T-helper 22 cell (primary cell): Measurements from ENCODE around the gene PLCB1.
"Not testable (repeated sequence)": the region's sequence is repeated elsewhere in the genome, so short reads cannot be mapped to it uniquely, and the experiment has no call there.

Experiments used
- DNase-seq: peaks from one replicate; pipeline ENCODE4 v3.0.0-alpha.2; 2020; ENCODE audit warnings: low read depth

PLCB1 gene

DNA sequence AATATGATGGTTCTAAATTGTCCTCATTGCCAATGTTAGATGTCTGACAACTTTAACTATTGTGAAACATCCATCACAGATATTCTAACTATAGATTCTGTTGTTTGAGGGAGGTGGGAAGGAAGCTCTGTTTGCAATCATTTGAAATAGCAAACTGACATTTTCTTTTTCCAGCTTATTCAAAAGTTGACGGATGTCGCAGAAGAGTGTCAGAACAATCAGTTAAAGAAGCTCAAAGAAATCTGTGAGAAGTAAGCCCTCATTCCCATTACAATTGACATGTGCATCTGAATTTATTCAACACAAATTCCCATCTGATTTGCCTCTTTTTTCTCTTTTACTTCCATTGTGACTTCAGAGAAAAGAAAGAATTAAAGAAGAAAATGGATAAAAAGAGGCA is 656.2 kb downstream of the PLCB1 start:
- DNase-seq: no peak

DNA sequence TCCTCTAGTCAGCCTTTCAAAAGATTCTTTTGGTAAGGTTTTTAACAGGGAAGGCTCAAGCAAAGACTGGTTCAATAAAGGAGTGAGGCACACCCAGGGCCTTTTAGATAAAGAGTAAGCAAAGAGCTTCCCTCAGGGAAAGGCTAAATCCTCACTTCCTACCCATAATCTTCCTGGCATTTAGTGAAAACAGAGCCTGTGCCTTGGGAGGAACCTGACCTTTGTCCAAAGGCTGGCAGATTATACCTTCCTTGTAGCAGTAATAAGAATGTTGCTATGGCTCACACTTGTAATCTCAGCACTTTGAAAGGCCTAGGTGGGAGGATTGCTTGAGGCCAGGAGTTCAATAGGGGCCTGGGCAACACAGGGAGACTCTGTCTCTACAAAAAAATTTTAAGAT is 656.8 kb downstream of the PLCB1 start:
- no peak for DNase-seq

DNA sequence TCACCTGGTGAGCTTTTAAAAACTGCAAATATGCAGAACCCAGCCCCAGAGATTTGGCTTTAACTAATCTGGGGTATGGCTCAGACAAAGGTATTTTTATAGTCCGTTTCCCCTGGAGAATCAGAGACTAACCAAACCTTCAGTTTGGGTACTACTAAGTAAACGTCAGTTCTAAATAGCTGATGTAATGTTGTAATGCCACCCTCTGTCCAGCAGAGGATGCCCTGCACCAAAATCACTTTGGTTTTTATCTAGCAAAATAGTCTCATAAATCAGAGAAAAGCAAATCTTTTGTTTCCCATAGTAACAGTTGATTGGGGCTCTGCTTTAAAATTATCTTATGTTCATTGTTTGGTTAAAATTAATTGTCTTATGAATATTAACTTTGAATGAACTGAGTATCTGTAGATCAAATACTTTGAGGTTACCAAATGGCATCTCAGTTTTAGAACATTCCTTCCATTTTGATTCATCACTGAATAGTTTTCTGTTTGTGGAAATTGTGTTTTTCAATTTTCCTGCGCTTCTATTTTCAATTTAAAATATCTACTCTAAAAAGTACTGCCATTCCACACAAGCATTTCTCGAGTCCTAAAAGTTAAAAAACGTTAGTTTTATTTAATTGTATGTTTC is 658.5 kb downstream of the PLCB1 start:
- DNase-seq: no peak

DNA sequence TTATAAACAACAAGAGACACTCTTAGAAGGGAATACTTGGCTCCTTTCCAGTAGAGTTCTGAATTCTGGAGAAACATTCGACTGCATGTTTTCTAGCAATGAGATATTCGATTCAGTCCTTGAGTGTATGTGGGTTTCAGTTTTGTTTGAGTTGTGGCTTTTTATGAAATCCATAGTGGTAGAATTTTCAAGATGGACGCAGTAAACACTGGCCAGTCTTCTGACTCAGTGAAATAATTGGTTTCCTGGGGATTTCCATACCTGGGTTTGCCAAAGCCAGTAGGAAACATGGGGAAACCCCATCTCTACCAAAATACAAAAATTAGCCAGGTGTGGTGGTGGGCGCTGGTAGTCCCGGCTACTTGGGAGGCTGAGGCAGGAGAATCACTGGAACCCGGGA is 663.3 kb downstream of the PLCB1 start:
- no peak for DNase-seq

DNA sequence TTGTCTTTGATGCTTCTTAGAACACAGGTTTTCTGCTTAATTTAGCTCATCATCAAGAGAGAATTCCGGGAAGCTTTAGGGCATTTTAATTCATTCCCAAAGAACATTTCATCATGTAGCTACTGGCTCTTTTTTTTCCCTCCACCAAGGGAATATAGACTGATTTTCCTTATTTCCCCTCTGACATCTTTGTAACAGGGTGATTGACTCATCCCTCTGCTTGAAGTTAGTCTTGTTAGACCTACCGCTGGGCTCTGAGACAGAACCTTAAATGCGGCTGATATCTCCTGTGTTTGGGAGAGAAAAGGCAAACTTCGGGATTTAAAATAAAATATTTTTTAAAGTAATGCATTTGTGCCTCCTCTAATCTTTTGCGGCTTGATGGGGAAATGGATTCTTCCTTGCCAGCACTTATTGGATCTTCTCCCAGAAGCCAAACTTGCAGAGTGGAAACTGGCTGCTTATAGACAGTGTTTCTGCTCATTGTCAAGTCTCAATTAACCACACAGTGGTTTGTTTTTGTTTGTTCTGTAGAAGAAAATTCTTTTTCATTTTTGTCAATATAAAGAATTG is 664.1 kb downstream of the PLCB1 start:
- no peak for DNase-seq

DNA sequence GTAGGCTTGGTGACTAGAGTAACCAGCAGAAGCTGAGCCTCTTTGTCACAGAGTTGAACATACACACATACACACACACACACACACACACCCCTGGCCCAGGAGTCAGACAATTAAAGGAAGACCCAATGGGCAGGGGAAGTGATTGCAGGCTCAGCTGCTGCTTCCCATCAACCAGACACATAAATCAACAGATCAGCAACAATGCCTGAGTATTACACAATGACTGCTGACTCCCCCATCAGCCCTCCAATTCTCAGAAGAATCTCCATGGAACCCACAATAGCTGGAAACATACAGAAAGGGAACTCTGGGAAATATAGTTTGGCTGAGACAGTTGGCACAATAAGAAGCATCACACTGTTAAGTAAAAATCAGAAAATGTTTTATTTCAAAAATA is 666.4 kb downstream of the PLCB1 start:
- no peak for DNase-seq

DNA sequence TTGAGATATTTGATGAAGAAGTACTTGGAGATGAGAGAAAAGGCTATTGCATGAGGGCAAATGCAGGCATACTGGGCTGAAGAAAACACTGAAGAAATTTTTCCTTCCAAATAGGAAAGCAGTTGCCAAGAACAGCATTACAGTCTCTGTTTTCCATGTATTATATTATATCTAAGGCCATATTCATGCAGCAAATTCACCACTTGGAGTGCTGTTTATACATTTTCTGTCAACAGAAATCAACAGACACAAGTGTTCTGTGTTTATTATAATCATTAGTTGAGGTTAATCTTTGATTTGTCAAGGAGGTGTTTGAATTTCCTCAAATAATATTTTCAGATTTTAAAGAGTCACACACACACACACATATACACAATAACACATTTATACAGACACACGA is 668.0 kb downstream of the PLCB1 start:
- no peak for DNase-seq

DNA sequence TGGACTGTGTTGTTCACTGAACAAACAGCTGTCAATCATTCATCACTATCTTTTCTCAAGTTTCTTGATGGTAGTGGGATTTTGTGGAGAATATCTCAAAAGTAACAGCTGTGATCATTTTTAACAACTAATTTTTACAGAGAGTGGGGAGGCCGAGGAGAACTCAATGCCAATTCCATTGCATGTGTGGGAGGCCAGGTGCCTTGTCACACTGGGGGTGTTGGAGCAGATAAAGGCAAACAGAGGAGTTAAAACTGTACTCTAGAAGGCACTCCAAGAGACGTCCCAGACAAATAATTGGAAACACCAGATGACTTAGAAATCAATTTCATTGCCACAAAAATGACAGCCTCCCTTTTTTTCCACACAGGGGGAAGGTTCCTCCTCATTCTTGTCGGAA is 669.6 kb downstream of the PLCB1 start:
- no peak for DNase-seq

DNA sequence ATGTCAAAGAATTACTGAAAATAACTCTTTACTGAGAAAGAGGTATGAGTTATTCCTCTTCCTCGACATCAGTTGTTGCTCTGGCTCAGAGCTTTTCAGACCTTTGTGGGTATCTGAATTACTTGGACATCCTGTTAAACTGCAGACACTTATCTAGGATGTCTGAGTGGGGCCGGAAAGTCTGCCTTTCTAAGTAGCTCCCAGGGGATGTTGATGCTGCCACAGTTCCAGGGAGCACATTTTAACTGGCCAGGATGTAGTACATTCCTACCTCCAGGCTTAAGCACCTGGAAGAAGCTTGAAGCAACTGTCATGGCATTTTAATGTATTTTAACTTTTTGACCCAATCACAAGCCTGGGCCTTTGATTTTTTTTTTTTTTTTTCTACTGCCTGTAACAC is 671.0 kb downstream of the PLCB1 start:
- no peak for DNase-seq

DNA sequence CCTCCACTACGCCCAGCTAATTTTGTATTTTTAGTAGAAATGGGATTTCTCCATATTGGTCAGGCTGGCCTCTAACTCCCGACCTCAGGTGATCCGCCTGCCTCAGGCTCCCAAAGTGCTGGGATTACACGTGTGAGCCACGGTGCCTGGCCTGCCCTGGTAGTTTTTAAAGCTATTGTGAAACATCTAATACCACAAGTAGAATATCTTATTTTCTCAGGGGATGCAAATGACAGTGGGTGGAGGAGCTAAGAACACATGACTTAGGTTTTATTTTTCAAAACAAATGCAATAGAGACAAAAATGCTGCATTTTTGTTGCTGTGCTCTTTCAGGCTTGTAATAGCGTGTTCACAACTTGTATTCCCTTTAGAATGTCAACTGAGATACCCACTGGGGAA is 671.9 kb downstream of the PLCB1 start:
- no peak for DNase-seq

DNA sequence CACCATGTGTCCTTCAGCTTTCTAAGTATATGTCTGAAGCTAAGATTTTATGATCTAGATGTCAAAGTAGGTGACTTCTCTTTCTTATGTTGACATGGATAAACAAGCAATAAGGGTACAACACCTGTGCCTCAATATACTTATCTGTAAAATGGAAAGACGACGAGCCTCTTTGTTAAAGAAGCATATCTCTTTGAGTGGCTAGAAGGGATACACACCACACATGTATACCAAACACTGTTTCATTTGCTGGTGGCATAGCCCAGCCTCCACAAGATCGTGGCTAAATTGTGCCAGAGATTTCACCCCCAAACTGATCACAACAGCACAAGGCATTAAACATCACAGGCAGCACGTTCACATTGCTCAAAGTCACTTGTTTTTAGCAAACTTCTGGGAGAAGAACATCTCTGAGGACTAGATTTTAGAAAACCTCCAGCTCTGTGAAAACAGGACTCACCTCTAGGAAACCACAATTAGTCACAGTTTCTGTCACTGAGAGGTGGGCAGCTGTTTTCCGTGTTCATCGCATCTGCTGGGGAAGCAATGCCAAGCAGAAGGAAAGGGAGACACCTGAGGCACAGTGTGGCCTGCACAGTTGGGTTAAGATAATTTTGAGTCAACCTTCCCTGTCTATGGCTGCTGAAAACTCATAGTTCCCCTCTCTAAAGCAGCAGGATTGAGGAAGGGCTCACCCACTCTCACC is 673.8 kb downstream of the PLCB1 start:
- DNase-seq: no peak

DNA sequence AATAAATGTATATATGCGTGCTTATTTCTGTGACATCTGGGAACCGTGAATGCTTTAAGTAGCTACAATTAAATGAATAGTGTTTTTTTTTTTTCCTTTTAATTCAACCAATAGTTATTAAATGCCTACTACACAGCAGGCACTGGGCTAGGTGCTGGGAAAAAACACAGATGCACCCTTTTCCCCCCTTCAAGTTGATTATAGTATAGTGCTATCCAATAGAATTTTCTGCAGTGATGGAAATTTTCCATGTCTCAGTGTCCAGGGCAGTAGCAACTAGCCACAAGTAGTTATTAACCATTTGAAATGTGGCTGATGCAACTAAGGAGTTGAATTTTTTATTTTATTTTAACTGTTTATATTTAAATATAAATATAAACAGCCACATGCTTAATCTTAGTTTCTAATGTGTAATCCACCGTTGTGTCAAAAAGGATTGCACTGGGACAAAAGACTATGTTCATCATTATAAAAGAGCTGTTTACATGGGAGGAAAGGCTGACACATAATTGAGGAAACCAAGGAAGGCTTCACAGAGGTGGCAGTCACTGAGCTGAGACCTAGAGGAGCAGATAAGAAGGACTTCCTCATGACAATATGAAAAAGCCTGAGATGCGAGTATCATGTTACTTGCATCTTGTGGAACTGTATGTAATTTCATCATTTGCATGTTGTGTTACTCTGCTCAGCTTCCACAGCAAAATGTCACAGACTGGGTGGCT is 675.6 kb downstream of the PLCB1 start:
- DNase-seq: no peak

DNA sequence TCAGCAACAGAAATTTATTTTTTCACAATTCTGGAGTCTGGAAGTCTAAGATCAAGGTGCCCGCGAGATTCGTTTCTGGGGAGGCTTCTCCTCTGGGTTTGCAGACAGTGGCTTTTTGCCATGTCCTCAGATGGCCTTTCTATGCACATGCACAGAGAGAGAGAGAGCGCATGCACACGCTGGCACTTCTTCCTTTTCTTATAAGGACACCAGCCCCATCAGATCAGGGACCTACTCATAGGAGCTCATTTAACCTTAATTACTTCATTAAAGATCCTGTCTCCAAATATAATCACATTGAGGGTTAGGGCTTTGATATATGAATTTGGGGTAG is 676.1 kb downstream of the PLCB1 start:
- no peak for DNase-seq

DNA sequence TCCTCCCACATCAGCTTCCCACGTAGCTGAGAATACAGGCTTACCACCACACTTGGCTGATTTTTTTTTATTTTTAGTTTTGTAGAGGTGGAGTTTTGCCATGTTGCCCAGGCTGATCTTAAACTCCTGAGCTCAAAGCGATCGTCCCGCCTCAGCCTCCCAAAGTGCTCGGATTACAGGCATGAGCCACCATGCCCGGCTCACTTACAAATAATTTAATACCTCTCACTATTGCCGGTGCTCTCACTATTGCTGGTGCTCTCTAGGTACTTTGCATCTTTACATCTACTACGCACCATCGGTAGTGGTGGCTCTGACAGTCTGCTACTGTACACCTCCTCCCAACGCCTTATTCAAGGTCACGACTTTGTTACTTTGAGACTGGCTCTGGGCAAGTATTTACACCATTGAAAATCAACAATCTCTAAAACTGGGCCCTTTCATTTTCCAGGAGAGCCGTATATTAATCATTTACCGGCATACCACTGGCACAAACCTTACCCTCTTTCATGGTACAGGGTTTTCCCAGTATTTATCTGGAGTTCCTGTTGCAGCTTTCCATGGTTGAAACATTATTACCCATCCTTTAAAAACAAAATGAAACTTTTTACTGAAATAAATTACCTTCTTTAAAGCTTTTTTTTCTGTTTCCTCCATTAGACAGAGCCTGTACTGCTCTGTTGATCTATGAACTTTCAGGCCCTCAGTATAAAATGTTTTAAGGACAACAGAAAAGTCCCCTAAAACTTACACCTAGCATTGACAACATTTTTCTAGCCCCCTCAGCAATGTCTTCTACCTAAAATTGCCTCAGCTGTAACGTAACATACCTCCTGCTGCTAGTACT is 677.3 kb downstream of the PLCB1 start:
- no peak for DNase-seq

DNA sequence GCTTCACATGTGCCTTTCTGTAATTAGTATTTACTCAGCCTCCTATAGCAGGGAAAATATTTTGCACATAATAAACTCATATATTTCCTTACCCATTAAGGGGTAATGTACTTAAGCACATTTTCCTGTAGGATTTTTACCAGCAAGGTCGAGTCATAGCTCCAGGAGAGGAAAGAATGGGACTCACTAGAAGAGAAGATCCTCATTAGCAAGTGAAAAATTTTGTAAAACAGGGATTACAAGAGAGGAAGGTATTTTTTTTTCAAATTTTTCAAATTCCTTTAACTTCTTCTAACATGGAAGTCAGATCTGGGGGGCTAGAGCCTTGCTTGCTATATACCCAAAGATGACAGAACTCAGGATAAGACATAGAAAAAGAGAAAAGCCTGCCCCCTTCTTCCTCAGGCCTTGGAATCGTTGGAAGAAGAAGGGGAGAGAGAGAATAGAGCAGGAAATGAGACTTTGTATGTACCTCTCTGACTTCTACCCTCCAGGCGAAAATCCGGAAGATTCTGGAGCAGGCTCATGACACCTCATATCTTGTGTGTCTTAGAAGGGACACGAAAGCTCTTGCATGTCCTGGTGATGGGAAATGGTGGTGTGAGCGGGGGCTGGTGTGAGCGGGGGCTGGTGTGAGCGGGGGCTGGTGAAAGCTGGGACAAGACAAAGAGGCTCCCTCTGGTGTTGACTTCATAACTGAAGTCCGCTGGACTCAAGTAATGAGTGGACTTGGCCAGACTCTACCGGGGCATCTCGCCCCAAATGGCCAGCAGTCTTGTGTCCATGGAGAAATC is 679.9 kb downstream of the PLCB1 start:
- no peak for DNase-seq

DNA sequence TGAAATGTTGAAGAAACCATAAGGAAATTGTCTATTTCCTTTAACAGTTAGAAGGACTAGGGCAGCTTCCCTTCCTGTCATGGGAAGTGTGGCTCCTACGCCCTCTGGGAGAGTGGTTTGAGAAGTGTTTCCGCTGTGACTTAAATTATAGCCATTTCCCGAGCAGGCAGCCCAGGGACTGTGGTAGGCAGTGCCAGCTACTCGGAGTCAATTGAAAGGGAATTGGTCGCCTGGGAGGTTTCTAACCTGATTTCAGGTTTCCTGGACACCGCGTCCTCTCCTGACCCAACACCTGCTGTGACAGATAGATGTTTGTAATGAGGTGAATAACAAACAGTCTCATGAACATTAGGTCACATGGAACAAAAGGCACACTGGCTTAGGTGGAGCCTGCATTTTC is 680.8 kb downstream of the PLCB1 start:
- no peak for DNase-seq

DNA sequence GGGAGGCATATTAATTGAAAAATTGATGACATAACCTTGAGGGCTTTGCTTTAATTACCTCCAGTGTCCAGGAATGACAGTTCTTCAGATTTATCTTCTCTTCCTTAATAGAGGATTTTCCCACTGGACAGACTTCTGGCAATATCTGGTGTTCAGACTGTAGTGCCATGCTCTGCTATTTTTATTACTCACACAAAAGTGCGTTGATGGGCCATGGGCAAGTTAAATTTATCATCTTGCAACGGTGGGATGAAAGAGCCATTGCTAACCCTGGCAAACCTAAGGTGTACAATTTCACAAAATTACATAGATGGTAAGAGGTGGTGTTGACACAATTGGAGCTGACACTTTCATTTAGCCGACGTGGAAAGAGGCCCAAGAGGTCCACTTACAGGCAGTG is 683.1 kb downstream of the PLCB1 start:
- DNase-seq: no peak

DNA sequence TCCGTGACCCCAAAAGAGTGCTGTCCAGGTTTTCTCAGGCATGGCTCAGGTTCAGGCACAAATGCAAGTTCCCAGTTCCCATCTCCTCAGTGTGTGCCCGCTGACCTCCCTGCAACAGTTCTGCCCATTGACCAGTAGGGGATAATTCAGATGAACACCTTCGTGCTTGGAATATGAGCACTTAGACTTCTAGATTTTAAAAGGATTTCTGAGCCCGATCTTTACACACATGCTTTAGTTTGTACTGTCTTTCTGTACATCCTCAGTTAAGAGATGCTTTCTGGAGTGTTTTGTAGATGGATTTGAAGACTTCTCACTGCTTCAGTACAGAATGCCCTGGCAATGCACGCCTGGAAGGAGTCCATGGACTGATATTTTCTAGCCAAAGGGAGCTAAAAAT is 697.2 kb downstream of the PLCB1 start:
- no peak for DNase-seq

DNA sequence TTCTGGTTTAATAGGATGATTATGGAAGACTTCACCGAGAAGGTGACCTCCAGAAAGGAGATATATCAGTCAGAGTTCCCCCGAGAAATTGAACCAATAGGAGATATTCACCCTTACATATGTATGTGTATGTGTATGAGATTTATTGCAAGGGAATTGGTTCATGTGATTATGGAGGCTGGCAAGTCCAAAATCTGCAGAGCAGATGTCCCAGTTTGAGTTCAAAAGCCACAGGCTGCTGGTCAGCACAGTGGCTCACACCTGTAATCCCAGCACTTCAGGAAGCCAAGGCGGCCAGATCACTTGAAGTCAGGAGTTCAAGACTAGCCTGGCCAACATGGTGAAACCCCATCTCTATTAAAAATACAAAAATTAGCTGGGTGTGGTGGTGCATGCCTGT is 702.2 kb downstream of the PLCB1 start:
- DNase-seq: not testable (repeated sequence)

DNA sequence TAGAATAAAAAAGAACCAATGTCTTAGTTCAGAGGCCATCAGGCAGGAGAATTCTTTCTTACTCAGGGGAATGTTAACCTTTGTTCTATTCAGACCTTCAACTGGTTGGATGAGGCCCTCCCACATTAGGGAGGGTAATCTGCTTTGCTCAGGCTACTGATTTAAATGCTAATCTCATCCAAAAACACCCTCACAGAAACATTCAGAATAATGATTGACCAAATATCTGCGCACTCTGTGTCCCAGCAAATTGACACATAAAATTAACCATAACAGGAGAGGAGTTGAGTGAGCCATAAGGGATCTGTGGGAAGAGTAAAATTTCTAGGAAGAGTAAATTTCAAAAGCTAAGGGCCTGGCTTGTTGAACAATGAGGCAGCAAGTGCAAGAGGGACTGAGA is 702.8 kb downstream of the PLCB1 start:
- no peak for DNase-seq

DNA sequence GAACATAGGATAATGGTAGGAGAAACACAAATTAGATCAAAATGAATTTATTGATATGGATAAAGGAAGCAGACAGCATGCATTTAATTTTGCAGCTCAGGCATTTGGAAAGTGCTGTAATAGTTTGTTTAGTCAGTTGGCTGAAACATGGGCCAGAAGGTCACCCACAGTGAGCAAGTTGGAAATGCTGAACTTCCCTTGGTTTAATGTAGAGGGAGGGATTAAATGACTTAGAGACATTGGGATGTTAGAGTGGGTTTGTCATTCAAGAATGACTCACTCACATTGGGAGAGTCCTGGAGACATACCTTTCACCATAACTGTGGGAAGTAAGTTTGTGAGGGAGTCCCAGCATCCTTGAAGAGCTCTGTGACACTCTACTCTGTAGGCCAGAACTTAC is 705.3 kb downstream of the PLCB1 start:
- no peak for DNase-seq

DNA sequence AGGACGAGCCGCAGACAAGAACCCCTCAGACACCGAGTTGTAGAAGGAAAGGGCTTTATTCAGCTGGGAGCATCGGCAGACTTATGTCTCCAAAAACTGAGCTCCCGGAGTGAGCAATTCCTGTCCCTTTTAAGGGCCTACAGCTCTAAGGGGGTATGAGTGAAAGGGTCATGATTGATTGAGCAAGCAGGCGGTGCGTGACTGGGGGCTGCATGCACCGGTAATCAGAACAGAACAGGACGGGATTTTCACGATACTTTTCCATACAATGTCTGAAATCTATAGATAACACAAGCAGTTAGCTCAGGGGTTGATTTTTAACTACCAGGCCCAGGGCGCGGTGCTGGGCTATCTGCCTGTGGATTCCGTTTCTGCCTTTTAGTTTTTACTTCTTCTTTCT is 710.5 kb downstream of the PLCB1 start:
- DNase-seq: no peak
